H1 (cell line): Measurements from ENCODE around the gene COTL1.

Experiments
- EGR1 ChIP-seq: IDR thresholded peaks from 2 replicates; pipeline ENCODE4 v1.6.1; 2011; ENCODE audit warnings: low read depth, low read length, borderline replicate concordance
- EZH2 ChIP-seq: fragments of 200-600 bp; sonication (generic); IDR thresholded peaks from 2 replicates; pipeline ENCODE4 v1.7.1; 2012; ENCODE audit warnings: low read depth, mild to moderate bottlenecking, moderate library complexity, low read length, inconsistent platforms; ENCODE audit not compliant: severe bottlenecking
- GTF2F1 ChIP-seq: IDR thresholded peaks from 2 replicates; pipeline ENCODE4 v1.6.1; 2012; ENCODE audit warnings: low read depth, low read length, improper control_type of control experiment, borderline replicate concordance
- KDM5A ChIP-seq: fragments of 200-600 bp; IDR thresholded peaks from 2 replicates; pipeline ENCODE4 v1.7.1; 2012; ENCODE audit warnings: mild to moderate bottlenecking, low read length, inconsistent platforms, mixed read lengths
- POLR2A ChIP-seq, 2 experiments: IDR thresholded peaks; 1 replicate in 1 of 2; 2 replicates in 1 of 2; pipeline ENCODE4 v1.6.1; 2011; ENCODE audit warnings: low read depth in 2 of 2, low read length in 2 of 2, mild to moderate bottlenecking in 2 of 2; ENCODE audit errors: control extremely low read depth in 1 of 2
- RAD21 ChIP-seq, 2 experiments: IDR thresholded peaks in 1 of 2; conservative IDR thresholded peaks in 1 of 2; 2 replicates each; pipeline ENCODE4 v1.6.1; 2011; ENCODE audit warnings: low read depth in 2 of 2, low read length in 2 of 2, improper control_type of control experiment in 1 of 2, inconsistent platforms in 1 of 2, mild to moderate bottlenecking in 1 of 2, moderate library complexity in 1 of 2
- SP1 ChIP-seq: IDR thresholded peaks from 2 replicates; pipeline ENCODE4 v1.6.1; 2011; ENCODE audit warnings: low read depth, low read length
- TEAD4 ChIP-seq: IDR thresholded peaks from 2 replicates; pipeline ENCODE4 v1.6.1; 2012; ENCODE audit warnings: low read depth, low read length, inconsistent platforms, mixed read lengths
- TF ChIP-seq, protein P1 (sequence below), 3 experiments: IDR thresholded peaks; 1 replicate in 2 of 3; 2 replicates in 1 of 3; pipeline versions ENCODE4 v1.5.1 to v1.6.1; 2011; ENCODE audit warnings: low read length in 3 of 3, mild to moderate bottlenecking in 3 of 3, inconsistent platforms in 2 of 3, low read depth in 1 of 3, moderate library complexity in 1 of 3; ENCODE audit not compliant: insufficient read depth in 1 of 3; ENCODE audit errors: control extremely low read depth in 1 of 3

DNA sequence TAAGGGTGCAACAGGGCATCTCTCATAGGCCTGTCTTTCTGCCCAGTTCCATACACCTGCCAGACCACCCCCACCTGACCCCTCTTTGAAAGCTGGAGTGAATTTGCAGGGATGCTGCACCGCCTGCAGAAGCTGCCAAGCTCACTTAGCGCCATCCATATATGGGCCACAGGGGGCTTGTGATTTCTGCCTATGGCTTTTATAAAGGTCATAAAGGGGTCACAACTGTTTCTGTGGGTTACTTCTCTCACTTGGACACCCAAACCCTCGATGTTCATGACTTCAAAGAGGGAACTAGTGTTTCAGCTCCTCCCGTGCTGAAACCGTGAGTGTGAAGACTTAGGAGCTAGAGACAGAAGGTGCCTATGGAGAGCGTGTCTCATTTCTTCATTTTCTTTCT, 89.6 kb downstream of the COTL1 start:
- TF ChIP-seq EGR1 (no peak), EZH2 (no peak), KDM5A (no peak), GTF2F1 (no peak), POLR2A (IDR thresholded peaks at IDR 0.05; ENCODE audit: control extremely low read depth in 1 of 2, low read depth in 2 of 2, low read length in 2 of 2) (no peak), RAD21 (IDR thresholded peaks at IDR 0.05 in 1 of 2, conservative IDR thresholded peaks at IDR 0.05 in 1 of 2; ENCODE audit: low read depth in 2 of 2, low read length in 2 of 2) (no peak), SP1 (no peak), TEAD4 (no peak)
- TF ChIP-seq, protein P1, sequence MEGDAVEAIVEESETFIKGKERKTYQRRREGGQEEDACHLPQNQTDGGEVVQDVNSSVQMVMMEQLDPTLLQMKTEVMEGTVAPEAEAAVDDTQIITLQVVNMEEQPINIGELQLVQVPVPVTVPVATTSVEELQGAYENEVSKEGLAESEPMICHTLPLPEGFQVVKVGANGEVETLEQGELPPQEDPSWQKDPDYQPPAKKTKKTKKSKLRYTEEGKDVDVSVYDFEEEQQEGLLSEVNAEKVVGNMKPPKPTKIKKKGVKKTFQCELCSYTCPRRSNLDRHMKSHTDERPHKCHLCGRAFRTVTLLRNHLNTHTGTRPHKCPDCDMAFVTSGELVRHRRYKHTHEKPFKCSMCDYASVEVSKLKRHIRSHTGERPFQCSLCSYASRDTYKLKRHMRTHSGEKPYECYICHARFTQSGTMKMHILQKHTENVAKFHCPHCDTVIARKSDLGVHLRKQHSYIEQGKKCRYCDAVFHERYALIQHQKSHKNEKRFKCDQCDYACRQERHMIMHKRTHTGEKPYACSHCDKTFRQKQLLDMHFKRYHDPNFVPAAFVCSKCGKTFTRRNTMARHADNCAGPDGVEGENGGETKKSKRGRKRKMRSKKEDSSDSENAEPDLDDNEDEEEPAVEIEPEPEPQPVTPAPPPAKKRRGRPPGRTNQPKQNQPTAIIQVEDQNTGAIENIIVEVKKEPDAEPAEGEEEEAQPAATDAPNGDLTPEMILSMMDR (IDR thresholded peaks at IDR 0.05; ENCODE audit: control extremely low read depth in 1 of 3, insufficient read depth in 1 of 3, low read depth in 1 of 3, low read length in 3 of 3) = no peak
